Stimulated activated CD8-positive, alpha-beta memory T cell treated with anti-CD3 and anti-CD28 coated beads, Interleukin-12 subunit alpha, Interleukin-12 subunit beta, amount 100 ng/mL, for 24 hours (primary cell): ENCODE data around the gene CDV3.
"Not testable (repeated sequence)": the region's sequence is repeated elsewhere in the genome, so short reads cannot be mapped to it uniquely, and the experiment has no call there.

ENCODE experiments used
- DNase-seq: peaks from one replicate; pipeline ENCODE4 v3.0.0-alpha.2; 2020; ENCODE audit errors: extremely low read depth

Gene CDV3, protein sequence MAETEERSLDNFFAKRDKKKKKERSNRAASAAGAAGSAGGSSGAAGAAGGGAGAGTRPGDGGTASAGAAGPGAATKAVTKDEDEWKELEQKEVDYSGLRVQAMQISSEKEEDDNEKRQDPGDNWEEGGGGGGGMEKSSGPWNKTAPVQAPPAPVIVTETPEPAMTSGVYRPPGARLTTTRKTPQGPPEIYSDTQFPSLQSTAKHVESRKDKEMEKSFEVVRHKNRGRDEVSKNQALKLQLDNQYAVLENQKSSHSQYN

DNA sequence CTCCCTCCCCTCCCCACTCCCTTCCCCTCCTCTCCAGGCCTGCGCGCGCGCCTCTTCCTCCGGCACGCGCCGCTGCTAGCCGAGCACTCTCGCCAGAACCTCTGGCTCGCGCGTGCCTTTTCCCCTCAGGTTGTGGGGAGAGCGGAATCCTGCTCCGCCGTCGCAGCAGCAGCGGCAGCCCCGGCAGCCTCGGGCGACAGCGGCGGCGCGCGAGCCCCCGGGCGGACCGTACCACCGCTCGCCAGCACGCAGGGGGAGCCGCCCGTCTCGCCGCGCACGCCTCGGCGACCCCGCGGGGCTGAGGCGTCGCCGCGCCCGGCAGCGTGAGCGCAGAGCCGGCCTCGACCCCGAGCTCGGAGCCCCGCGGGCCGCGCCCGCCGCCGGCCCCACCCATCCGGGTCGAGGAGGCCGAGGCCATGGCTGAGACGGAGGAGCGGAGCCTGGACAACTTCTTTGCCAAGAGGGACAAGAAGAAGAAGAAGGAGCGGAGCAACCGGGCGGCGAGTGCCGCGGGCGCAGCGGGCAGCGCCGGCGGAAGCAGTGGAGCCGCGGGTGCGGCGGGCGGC, at the start of gene CDV3:
TSS of gene CDV3 (plus strand) at position 58 of the 566 bp plus-strand sequence. CDS start at position 417, 359 bp downstream.
- DNase-seq, result no peak

DNA sequence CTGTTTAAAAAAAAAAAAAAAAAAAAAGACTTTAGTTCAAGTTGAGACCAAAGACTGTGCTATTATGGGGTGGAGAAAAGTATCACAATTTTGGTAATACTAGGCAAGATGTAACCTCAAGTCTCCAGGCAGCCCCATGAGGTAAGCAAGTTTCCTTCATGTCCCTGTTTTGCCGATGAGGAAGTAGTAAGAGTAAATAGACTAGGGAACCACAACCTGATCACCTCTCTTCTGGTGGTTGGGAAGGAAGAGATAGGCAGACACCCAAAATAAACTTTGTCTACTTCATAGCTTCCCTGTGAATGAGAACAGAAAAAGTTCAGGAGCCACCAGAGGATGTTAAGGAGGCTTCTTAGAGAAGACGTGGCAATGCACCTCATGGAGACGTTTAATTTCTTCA, 49.7 kb upstream of the CDV3 start:
- DNase-seq, result not testable (repeated sequence)

DNA sequence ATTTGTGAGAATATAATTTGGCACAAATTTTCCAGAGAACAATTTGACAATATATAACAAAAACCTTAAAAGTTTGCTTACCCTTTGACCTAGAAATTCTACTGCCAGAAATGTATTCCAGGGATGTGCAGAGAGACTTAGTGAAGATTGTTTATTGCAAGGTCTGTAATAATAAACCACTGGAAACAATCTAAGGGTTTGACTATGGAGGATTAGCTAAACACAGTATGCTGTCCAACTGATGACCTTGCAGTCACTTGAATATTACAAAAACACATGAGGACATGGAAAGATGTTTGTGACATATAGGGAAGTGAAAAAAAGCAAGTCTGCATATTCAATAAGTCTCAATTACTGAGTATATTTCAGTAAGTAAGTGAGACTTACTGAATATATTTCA, 48.1 kb upstream of the CDV3 start:
- no peak for DNase-seq

DNA sequence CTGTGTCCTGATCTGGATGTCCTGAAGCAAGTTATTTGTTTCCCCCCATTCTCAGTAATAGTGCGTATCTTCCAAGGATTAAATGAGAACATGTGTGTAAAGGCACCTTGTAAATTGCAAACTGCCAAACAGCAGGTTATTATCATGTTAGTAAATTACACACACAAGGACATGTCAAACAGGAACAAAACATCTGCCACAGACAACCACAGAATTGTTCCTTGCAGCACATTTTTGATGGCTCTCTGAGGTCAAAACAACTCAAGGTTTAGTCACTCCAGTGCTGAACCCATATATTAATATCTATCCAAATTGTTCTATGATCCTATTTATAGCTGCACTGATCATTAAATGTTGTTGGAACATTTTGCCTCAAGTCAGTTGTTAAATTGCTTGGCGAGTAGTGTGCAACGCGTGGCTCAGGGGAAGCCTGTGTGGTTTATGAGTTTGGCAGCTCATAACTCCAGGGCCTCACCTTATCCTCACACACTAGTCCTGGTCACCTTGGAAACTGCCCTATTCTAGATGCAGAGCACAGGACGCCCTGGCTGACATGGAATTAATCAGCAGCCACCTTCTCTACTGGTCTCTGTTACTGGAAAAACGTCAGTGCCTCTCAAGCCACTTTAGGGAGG, 46.3 kb upstream of the CDV3 start:
- DNase-seq, result no peak

DNA sequence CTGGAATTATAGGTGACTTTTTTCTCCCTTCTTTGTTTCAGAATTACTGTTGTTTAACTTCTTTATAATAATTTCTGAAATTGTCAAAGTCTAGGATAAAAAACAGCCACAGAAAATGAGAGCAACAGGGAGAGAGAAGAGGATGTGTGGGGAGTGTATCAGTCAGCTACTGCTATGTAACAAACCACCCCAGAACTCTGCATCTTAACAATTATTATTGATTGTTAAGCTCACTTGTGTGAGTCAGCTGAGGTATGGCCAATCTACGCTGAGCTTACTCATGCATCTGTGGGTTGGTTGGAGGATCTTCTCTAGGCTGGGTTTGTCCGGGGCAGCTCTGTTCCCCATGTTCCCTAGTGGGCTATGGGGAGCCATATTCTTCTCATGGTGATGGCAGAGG, 43.7 kb upstream of the CDV3 start:
- no peak for DNase-seq

DNA sequence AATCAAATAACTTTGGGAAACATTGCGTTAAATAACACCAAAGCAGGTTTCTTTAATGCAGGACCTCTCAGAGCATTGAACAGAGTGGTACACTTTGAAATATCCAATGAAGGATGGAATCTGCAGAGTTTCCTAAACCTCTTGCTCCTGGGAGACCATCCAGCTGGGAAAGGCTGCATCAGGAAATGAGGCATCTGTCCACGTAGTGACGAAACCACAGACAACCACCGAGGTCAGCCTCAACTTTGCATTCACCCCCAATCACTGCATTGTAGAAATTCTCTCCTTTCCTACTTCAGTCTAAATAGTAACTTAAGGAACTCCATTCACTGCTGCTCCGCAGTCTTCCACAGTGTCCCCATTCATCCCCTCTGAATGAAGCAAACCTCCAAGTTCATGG, 41.5 kb upstream of the CDV3 start:
- DNase-seq, result no peak

DNA sequence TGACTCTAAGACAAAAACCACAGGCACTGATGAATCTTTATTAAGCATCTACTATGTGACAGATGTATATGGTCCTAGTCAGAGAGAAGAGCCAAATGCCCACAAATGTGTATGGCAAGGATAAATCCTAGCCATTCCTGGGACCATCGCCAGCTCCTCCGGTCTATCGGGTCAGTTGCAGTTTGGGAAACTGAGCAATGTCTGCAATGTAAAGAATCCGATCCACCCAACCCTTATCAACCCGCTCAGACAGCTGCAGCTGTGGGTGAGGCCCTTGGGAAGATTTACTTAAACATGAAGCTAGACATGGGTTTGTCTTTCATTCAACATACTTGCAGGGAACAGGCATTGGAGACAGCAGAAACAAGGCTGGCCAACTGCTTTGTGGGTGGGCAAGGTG, 40.5 kb upstream of the CDV3 start:
- DNase-seq, result no peak

DNA sequence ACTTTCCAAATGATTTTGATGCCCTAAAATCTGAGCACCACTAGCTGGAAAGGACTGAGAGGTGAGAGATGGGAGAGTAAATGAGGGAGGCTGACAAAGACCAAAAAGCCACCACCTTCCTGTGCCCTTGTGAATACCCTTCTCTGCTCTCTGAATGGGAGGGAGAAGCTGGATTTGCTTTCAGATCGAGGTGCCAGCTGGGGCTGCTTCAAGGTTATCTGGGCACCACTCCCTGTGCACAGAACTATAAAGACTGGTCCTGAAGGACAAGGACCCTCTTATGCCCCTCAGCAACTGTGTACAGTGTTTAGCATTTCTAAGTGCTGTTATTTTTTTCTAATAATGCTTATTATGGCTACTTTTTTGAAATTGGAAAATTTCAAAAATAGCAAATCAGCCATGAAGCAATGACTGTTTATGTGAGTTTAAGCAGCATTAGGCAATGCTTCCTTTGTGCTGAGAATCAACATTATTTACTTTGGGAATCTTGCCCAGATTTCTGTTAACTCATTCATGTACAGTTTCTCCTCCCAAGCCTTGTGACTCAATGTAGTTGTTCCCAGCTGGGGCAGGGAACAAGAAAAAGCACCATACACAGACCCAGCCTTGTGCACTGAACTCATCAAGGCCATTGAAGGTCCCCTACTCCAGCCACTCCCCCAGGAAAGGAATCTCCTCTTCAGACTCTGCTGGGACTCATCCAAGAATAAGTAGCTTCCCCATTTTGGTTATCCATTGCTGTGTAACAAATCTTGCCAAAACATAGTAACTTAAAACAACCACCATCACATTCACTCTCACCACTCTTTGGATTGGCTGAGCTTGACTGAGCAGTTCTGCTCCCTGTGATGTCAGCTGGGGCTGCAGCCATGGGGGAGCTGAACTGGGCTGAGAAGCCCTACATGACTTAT, 37.3 kb upstream of the CDV3 start:
- DNase-seq, result no peak

DNA sequence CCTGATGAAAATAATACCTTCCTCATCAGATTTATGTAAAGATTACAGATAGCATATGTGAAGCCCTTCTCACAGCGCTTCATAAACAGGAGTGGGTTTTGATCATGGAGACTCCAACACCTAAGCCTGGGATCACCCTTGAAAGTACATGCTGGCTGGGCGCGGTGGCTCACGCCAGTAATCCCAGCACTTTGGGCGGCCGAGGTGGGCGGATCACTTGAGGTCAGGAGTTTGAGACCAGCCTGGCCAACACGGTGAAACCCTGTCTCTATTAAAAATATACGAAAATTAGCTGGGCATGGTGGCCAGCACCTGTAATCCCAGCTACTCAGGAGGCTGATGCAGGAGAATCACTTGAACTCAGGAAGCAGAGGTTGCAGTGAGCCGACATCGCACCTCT, 36.4 kb upstream of the CDV3 start:
- DNase-seq, result not testable (repeated sequence)

DNA sequence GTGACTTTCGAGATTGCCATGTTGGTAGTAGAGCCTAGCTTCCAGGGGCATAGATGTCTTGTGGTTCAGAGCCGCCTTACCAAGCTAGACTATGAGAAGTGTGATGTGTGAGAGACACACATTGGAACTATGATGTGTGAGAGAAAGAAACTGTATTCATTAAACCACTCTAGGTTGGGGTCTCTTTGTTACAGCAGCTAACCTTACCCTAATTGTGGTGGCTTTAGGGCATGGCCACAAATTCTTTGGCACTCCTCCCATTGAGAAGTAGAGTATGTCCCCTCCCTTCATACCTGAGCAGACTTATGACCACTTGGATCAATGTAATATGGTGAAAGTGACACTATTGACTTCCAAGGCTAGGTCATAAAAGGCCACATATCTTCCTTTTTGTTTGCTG, 35.3 kb upstream of the CDV3 start:
- no peak for DNase-seq

DNA sequence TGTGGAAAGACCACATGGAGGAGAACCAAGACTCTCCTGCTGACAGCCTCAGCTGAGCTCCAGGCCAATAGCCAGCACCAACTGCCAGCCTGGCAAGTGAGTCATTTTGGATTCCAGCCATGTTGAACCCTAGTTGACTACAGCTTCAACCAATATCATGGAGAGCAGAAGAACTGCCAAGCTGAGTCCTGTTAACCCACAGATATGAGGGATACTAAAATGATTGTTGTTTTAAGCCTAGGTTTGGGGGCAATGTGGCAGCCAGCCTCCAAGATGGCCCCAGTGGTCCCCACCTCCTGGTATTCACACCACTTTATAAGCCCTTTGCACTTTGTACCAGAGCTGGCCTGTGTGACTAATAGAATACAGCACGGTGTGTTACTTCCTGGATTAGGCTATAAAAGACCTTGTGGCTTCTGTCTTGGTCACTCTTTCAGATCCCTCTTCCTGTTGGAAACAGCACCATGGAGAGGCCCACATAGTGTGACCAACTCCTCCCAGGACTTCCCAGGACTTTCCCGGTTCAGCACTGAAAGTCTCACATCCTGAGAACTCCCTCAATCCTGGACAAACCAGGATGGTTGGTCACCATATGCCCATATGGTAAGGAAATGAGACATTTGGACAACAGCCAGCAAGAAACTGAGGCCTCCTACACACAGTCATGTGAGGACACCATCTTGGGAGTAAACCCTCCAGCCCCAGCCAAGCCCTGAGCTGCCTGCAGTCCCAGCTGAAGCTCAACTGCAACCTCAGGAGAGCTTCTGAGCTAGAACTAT, 32.4 kb upstream of the CDV3 start:
- no peak for DNase-seq

DNA sequence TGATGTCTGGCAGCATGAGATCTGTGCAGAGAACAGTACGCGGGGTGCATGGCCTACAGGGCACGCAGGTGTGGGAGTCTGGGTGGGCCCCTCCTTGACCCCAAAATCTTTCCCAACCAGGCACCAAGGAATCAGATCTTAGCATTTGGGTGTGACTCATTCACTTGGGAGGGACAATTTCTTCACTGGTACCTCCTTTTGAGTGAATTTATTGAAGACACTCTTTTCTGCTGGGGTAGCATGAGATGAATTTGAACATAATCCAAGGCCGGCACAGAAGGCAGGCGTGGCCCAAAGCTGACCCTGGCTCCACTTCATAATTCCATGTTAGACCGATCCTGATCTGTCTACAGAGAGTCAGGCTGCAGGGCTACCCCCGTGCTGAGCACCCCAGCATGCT, 30.6 kb upstream of the CDV3 start:
- DNase-seq, result no peak

DNA sequence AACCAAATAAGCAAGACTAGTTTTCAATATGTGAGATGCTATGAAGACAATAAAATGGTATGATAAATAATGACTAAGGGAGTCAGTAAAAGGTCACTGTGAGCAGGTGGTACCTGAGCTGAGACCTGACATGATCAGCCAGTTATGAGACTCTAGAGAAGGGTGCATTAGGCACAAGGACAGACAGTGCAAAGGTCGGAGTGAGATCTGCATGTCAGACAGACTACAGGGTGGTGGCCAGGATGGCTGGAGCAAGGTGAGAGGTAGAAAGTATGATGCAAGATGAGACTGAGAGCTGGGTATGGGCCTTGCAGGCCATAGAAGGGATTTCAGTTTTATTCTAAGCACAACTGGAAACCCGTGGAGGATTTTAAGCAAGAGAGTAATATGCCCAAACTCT, 28.5 kb upstream of the CDV3 start:
- not testable (repeated sequence) for DNase-seq

DNA sequence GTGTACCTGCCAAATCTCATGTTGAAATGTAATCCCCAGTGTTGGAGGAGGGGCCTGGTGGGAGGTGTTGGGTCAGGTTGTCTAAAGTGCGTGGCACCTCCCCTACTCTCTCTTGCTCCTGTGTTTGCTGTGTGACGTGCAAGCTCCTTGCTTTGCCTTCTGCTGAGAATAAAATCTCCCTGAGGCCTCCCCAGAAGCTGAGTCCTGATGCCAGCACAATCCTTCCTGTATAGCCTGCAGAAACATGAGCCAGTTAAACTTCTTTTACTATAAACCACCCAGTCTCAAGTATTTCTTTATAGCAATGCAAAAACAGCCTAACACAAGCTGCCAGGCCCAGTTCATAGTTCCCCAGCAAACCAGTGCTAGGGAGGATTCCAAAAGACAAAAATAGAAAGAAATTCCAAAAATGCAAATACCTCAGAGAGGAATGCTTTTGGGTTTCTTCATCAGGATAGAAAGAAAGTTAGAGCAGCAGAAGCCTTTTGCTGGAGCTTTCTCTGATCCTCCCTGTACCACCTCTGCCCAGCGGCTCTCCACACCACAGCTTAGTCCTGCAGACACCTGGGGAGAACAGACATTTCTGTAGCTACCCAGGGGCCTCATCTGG, 25.9 kb upstream of the CDV3 start:
- no peak for DNase-seq

DNA sequence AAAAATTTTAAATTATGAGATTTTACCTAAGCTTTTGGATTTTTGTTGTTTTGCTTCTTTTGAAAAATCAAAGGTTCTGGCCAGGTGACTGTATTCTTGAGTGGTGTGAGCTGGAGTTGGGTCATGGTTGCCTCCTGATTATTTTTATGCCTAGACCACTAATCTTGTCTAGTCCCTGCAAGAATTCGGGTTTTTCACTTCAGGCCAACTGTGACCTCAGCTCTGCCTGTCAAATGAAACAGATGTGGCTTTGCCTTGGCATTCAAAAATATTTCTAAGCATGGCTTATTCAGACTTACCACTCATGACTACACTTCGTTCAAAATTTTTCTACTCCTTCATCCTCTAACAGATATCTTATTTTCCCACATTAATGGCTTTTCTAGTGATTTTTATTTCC, 25.4 kb upstream of the CDV3 start:
- no peak for DNase-seq

DNA sequence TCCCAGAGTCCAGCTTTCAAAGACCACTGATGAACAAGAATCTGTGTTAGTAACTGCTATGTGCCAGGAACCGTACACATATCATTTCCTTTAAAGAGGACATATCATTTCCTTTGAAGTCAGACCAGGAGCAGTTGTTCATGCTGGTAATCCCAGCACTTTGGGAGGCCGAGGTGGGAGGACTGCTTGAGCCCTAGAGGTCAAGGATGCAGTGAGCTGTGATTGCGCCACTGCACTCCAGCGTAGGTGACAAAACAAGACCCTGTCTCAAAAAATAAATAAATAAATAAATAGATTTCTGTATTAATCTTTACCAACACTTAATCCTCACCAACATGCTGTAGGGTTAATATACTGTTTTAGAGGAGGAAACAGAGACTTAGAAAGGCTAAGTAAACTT, 23.9 kb upstream of the CDV3 start:
- DNase-seq, result no peak

DNA sequence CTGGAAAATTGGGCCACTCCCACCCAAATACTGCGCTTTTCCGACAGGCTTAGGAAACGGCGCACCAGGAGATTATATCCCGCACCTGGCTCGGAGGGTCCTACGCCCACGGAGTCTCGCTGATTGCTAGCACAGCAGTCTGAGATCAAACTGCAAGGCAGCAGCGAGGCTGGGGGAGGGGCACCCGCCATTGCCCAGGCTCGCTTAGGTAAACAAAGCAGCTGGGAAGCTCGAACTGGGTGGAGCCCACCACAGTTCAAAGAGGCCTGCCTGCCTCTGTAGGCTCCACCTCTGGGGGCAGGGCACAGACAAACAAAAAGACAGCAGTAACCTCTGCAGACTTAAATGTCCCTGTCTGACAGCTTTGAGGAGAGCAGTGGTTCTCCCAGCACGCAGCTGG, 21.9 kb upstream of the CDV3 start:
- DNase-seq, result not testable (repeated sequence)

DNA sequence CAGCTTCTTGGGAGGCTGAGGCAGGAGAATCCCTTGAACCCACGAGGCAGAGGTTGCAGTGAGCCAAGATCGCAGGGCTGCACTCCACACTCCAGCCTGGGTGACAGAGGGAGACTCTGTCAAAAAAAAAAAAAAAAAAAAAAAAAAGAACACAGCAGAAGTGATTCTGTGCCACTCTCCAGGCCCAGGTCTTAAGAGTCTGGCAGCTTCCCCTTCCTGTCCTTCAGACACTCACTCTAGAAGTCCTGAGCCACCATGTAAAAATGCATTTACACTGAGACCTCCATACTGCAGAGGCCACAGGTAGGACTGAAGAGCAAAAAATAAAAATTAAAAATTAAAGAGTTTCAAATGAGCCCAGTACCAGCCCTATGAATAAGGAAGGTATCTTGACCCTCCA, 11.8 kb upstream of the CDV3 start:
- DNase-seq, result no peak

DNA sequence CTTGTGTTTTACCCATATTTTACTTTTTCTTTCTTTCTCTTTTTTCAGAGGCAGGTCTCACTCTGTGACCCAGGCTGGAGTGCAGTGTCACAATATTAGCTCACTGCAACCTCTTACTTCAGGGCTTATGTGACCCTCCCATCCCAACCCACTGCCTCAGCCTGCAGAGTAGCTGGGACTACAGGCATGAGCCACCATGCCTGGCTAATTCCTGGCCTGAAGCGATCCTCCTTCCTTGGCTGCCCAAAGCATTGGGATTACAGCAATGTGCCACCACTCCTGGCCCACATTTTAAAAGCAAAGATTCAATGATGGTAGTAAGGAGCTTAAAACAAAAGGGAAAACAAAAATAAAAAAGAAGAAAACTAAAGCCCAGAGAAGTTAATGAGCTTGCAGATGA, 11.1 kb upstream of the CDV3 start:
- no peak for DNase-seq

DNA sequence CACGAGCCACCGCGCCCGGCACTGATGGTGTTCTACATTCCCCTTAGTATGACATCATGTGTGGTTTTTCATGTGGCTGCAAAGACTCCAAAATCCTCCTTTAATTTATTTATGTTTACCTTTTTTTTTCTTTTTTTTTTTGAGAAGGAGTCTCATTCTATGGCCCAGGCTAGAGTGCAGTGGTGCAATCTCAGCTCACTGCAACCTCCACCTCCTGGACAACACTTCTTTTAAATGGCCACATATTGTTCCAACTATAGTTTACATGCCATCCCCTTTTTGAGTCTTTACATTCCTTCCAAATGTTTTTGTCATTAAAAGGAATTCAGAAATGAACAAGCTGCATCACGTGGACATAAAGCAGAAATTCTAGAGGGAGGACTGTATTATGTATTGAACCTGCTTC, 10.3 kb upstream of the CDV3 start:
- no peak for DNase-seq

DNA sequence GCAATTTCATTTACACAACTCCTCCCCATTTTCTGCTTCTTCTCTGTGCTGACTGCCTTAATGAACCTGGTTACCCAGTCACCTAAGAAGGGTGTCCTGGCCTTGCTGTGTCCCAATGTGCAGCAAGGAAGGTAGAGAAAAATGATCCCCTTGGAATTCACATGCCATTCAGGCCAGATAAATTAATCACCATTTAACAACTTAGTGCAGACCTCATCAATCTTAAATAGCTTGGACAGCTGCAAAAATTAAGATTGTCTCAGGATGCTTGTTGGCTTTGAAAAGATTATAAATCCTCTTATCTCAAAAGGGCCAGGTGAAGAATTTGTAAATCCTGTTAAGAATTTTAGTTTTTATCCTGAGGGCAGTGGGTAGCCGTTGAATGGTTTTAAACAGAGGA, 9.7 kb upstream of the CDV3 start:
- no peak for DNase-seq
